Effector memory CD4-positive, alpha-beta T cell (primary cell): Measurements from ENCODE around the gene ZNF408.

Experiments
- DNase-seq, 3 donors: peaks; one replicate each; pipeline ENCODE4 v3.0.0-alpha.2; 2020
- H3K27ac ChIP-seq: 2 replicates; pipeline ENCODE4 v1.7.0; 2013; ENCODE audit warnings: mild to moderate bottlenecking, low read length, moderate library complexity; ENCODE audit not compliant: insufficient read depth, poor library complexity, severe bottlenecking
- H3K27me3 ChIP-seq: replicated peaks from 2 replicates; pipeline ENCODE4 v1.7.0; 2013; ENCODE audit warnings: mild to moderate bottlenecking, low read length; ENCODE audit not compliant: insufficient read depth, control insufficient read depth, poor library complexity, severe bottlenecking
- H3K36me3 ChIP-seq: 2 replicates; pipeline ENCODE4 v1.7.0; 2013; ENCODE audit warnings: mild to moderate bottlenecking, low read length, moderate library complexity; ENCODE audit not compliant: control insufficient read depth, insufficient read depth
- H3K4me1 ChIP-seq: 2 replicates; pipeline ENCODE4 v1.7.0; 2013; ENCODE audit warnings: low read length, mild to moderate bottlenecking; ENCODE audit not compliant: control insufficient read depth, insufficient read depth, poor library complexity, severe bottlenecking
- H3K4me3 ChIP-seq: 2 replicates; pipeline ENCODE4 v1.7.0; 2013; ENCODE audit warnings: low read length, low read depth, mild to moderate bottlenecking; ENCODE audit not compliant: insufficient read depth, poor library complexity, severe bottlenecking
- H3K9me3 ChIP-seq: 2 replicates; pipeline ENCODE4 v1.7.0; 2013; ENCODE audit warnings: mild to moderate bottlenecking, low read length, moderate library complexity; ENCODE audit not compliant: control insufficient read depth

ZNF408 gene

DNA sequence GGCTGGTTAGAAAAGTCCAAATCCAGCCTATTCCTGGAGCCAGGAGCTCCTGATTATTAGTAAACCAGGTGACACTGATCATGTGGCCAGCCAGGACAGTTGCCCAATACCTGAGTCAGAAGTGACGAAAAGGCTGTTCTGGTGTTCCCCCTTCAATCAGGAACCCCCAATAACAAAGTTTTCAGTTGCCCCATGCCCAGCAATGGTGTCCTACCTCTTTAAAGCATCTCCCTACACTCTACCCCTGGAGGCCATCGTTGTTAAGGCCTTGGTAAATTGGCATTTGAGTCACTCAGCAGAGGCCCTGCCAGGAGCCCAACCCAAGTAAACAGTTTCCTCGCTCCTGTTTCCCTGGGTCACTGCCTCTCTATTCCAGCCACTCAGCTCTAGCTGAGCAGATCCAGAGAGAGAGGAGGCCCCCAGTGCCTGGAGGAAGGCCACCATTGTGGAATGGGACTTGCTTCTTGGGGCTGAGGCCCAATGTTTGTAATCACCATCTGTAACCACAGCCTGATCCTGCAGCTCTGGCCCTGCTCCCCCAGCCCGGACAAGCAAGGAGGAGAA is 25.5 kb upstream of the ZNF408 start:
- Histone ChIP-seq H3K4me1 (peaks cover 66% of the 10 kb centered on the region), H3K4me3 (no peak overlapping the region), H3K9me3 (no peaks in the 10 kb centered on the region), H3K27me3 (no peaks in the 10 kb centered on the region), H3K27ac (peak overlapping the region; percentile 40), H3K36me3 (peaks cover 44% of the 10 kb centered on the region)
- DNase-seq, result no peak

- Histone ChIP-seq H3K27me3 (no peaks in the 10 kb centered on the region), H3K4me3 (no peak overlapping the region), H3K27ac (no peak overlapping the region), H3K36me3 (peaks cover 50% of the 10 kb centered on the region), H3K9me3 (no peaks in the 10 kb centered on the region), H3K4me1 (peaks cover 60% of the 10 kb centered on the region)
- no peak for DNase-seq
Measured at GRCh38 chr11:46675949-46676348, 24.9 kb upstream of the ZNF408 start.

DNA sequence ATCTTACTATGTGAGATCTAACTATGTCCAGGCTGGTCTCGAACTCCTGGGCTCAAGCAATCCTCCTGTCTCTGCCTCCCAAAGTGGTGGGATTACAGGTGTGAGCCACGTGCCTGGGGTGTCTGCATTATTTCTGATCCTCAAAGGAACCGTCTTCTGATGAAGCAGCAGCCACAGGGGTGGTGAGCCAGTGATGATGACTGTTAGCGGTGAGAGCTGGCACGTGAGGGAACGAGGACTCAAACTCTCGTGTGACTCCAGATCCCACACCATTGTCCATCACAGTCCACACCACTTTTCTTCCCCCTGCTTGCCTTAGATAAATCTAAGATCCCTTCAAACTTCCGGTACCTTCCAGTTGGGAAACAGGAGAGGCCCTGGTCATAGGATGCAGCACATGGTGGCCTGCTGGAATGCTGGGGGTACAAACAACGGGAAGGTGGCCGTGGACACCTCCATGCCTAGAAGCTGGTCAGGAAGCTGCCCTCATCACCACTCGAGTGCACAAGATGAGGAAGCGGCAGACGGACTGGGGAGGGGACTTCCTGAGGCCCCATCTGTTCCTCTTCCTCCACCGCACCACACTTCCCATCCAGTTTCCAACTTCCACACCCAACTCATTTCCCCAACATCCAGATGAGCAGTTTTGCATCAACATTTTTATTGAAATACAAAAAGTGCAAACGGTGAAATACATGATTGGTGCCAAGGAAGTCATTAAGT is 24.2 kb upstream of the ZNF408 start:
- Histone ChIP-seq H3K4me3 (no peak overlapping the region), H3K27ac (no peak overlapping the region), H3K36me3 (peaks cover 56% of the 10 kb centered on the region), H3K9me3 (no peaks in the 10 kb centered on the region), H3K4me1 (peaks cover 54% of the 10 kb centered on the region), H3K27me3 (no peaks in the 10 kb centered on the region)
- no peak for DNase-seq

DNA sequence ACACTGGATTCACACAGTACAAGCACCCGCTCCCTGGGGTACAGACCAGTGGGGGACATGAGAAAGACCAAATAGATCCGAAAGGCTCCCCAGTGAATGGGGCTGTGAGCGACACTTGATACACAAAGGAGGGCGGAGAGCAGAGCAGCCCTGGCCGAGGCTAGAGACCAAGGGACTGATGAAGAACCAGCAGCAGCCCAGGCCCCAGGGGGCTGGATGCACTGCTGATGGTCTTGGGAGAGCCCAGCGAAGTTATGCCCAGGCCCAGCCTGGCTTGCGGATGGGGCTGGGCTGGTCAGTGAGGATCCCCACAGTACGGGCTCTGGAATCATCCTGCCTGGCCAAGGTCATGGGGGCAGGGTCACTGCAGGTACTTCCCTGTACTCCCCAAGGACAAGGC is 23.7 kb upstream of the ZNF408 start:
- Histone ChIP-seq H3K9me3 (no peaks in the 10 kb centered on the region), H3K27me3 (no peaks in the 10 kb centered on the region), H3K36me3 (peaks cover 62% of the 10 kb centered on the region), H3K4me3 (no peak overlapping the region), H3K4me1 (peaks cover 48% of the 10 kb centered on the region), H3K27ac (no peak overlapping the region)
- DNase-seq, result no peak

GRCh38 chr11:46677991-46678740 is 22.7 kb upstream of the ZNF408 start:
- Histone ChIP-seq H3K4me3 (no peak overlapping the region), H3K27ac (no peak overlapping the region), H3K27me3 (no peaks in the 10 kb centered on the region), H3K9me3 (no peaks in the 10 kb centered on the region), H3K36me3 (peaks cover 54% of the 10 kb centered on the region), H3K4me1 (peaks cover 39% of the 10 kb centered on the region)
- no peak for DNase-seq

DNA sequence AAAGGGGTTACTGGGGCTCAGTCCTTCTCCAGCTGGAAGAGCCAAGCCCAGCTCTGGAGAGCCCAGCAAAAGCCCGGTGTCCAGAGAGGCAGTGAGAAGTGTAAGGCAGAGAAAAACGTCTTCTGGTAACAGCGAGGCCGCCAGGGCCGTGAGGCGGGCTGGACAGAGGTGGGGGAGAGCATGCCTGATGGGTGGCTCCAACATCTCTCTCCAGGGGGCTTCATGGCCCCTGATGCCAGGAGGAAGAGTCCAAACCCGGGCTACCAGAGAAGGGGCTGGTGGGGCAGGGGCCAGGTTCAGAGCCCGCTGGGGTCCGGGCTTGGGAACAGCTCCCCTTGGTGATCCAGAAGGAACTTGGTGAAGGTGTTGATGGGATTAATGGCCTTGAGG is 22.1 kb upstream of the ZNF408 start:
- Histone ChIP-seq H3K4me3 (no peak overlapping the region), H3K36me3 (peaks cover 49% of the 10 kb centered on the region), H3K4me1 (peaks cover 33% of the 10 kb centered on the region), H3K9me3 (no peaks in the 10 kb centered on the region), H3K27me3 (no peaks in the 10 kb centered on the region), H3K27ac (no peak overlapping the region)
- DNase-seq, result no peak

GRCh38 chr11:46679241-46680163 is 21.3 kb upstream of the ZNF408 start:
- no peak overlapping the region for H3K27ac ChIP-seq
- H3K4me3 ChIP-seq, result no peak overlapping the region
- DNase-seq, result no peak
- H3K36me3 ChIP-seq, result peaks cover 54% of the 10 kb centered on the region
- no peaks in the 10 kb centered on the region for H3K9me3 ChIP-seq
- H3K4me1 ChIP-seq, result peaks cover 25% of the 10 kb centered on the region
- no peaks in the 10 kb centered on the region for H3K27me3 ChIP-seq

- H3K9me3 ChIP-seq, result no peaks in the 10 kb centered on the region
- no peak for DNase-seq
- H3K36me3 ChIP-seq, result peaks cover 56% of the 10 kb centered on the region
- no peak overlapping the region for H3K4me3 ChIP-seq
- peaks cover 18% of the 10 kb centered on the region for H3K4me1 ChIP-seq
- H3K27ac ChIP-seq, result no peak overlapping the region
- no peaks in the 10 kb centered on the region for H3K27me3 ChIP-seq
Measured at GRCh38 chr11:46680164-46680760, 20.6 kb upstream of the ZNF408 start.

- no peak overlapping the region for H3K4me3 ChIP-seq
- DNase-seq, result no peak
- no peaks in the 10 kb centered on the region for H3K27me3 ChIP-seq
- peaks cover 12% of the 10 kb centered on the region for H3K4me1 ChIP-seq
- H3K9me3 ChIP-seq, result no peaks in the 10 kb centered on the region
- H3K36me3 ChIP-seq, result peaks cover 57% of the 10 kb centered on the region
- no peak overlapping the region for H3K27ac ChIP-seq
Measured at GRCh38 chr11:46680815-46681214, 20.0 kb upstream of the ZNF408 start.
